Hippocampal formation (tissue), 2 donors: ENCODE data around the gene THADA.

Source experiments
- DNase-seq, 2 donors: peaks; one replicate each; lab custom pipeline; 2025; lab: John Stamatoyannopoulos, UW

The THADA gene

GRCh38 chr2:43246641-43247040, 349.2 kb downstream of the THADA start:
- DNase-seq, result no peak

- DNase-seq, result no peak
Observed at GRCh38 chr2:43241558-43241957, 354.3 kb downstream of the THADA start.

- peak in 1 of 2 donors; percentile 4 for DNase-seq
Observed at GRCh38 chr2:43240766-43241150, 355.1 kb downstream of the THADA start.

- no peak for DNase-seq
Observed at GRCh38 chr2:43239981-43240765, 355.7 kb downstream of the THADA start.

GRCh38 chr2:43238813-43239212, 357.0 kb downstream of the THADA start:
- DNase-seq, result no peak

- no peak for DNase-seq
Observed at GRCh38 chr2:43238176-43238575, 357.7 kb downstream of the THADA start.

GRCh38 chr2:43233218-43234212, 362.3 kb downstream of the THADA start:
- peak in 1 of 2 donors; percentile 36 for DNase-seq

GRCh38 chr2:43230951-43231827, 364.6 kb downstream of the THADA start:
- DNase-seq, result no peak

- no peak for DNase-seq
Observed at GRCh38 chr2:43230351-43230885, 365.4 kb downstream of the THADA start.

- no peak for DNase-seq
Observed at GRCh38 chr2:43228756-43229659, 366.8 kb downstream of the THADA start.

- DNase-seq, result no peak
Observed at GRCh38 chr2:43228321-43228751, 367.5 kb downstream of the THADA start.

- no peak for DNase-seq
Observed at GRCh38 chr2:43227830-43228281, 368.0 kb downstream of the THADA start.

GRCh38 chr2:43226955-43227829, 368.6 kb downstream of the THADA start:
- DNase-seq, result peak; percentile 87 to 93

GRCh38 chr2:43226558-43226954, 369.3 kb downstream of the THADA start, which contains the start of gene ZFP36L2:
Gene ZFP36L2, minus strand, starts transcription at chr2:43226606. Its CDS starts 291 bp downstream, at chr2:43226315.
- DNase-seq, result peak; percentile 93 to 94

- DNase-seq, result peak in 1 of 2 donors; percentile 71
Observed at GRCh38 chr2:43225788-43226557, 369.9 kb downstream of the THADA start.

- DNase-seq, result no peak
Observed at GRCh38 chr2:43225093-43225787, 370.6 kb downstream of the THADA start.

GRCh38 chr2:43224571-43225092, 371.2 kb downstream of the THADA start:
- DNase-seq, result no peak
